Brain microvascular endothelial cell (primary cell): ENCODE results near the gene NAT8L.
A peak's percentile ranks its signal among the peaks of the same experiment; 100 is the strongest.

Experiments
- DNase-seq: peaks from one replicate; pipeline ENCODE4 v3.0.0-alpha.2; 2020
- H3K27ac ChIP-seq: fragments of 250-450 bp; sonication (Bioruptor Pico); 2 replicates; pipeline ENCODE4 v1.5.1; 2020; ENCODE audit warnings: mild to moderate bottlenecking, moderate library complexity
- H3K27me3 ChIP-seq: fragments of 250-450 bp; sonication (Bioruptor Pico); replicated peaks from 2 replicates; pipeline ENCODE4 v1.5.1; 2020; ENCODE audit warnings: mild to moderate bottlenecking
- H3K36me3 ChIP-seq: fragments of 250-450 bp; sonication (Bioruptor Pico); replicated peaks from 2 replicates; pipeline ENCODE4 v1.5.1; 2020; ENCODE audit warnings: mild to moderate bottlenecking
- H3K4me3 ChIP-seq: 2 replicates; pipeline ENCODE4 v1.5.1; 2011; ENCODE audit warnings: low read depth, mild to moderate bottlenecking, control low read depth, low read length, moderate library complexity
- CTCF ChIP-seq: IDR thresholded peaks from 2 replicates; pipeline ENCODE4 v1.5.1; 2011; ENCODE audit warnings: low read depth, mild to moderate bottlenecking, moderate library complexity, low read length, control low read depth, inconsistent platforms; ENCODE audit errors: missing control alignments
- in situ Hi-C: cut with HindIII; loops from 2 replicates; pipeline ENCODE4 v1.10.0; 2017; ENCODE audit warnings: low sequenced_read_pairs, low pct_ligation_motif_present

The NAT8L gene

GRCh38 chr4:2093265-2093664 is 34.1 kb downstream of the NAT8L start:
- Histone ChIP-seq H3K27ac (no peak overlapping the region), H3K27me3 (peaks cover 5% of the 10 kb centered on the region), H3K4me3 (no peak overlapping the region), H3K36me3 (no peaks in the 10 kb centered on the region)
- no peak for TF ChIP-seq CTCF
- in situ Hi-C loops: no loop called here
- DNase-seq: no peak

- TF ChIP-seq CTCF: no peak
- in situ Hi-C loops: no loop called here
- no peaks in the 10 kb centered on the region for H3K36me3 ChIP-seq
- DNase-seq: no peak
- peaks cover 5% of the 10 kb centered on the region for H3K27me3 ChIP-seq
- H3K4me3 ChIP-seq: no peak overlapping the region
- H3K27ac ChIP-seq: no peak overlapping the region
Observed at GRCh38 chr4:2094545-2094944, 35.4 kb downstream of the NAT8L start.

- DNase-seq: no peak
- no peaks in the 10 kb centered on the region for H3K36me3 ChIP-seq
- H3K4me3 ChIP-seq: no peak overlapping the region
- H3K27me3 ChIP-seq: peaks cover under 1% of the 10 kb centered on the region
- in situ Hi-C loops: no loop called here
- no peak for TF ChIP-seq CTCF
- H3K27ac ChIP-seq: no peak overlapping the region
Observed at GRCh38 chr4:2095236-2096072, 36.3 kb downstream of the NAT8L start.

- in situ Hi-C loops: no loop called here
- no peak for DNase-seq
- Histone ChIP-seq H3K27ac (no peak overlapping the region), H3K27me3 (no peaks in the 10 kb centered on the region), H3K4me3 (no peak overlapping the region), H3K36me3 (no peaks in the 10 kb centered on the region)
- no peak for TF ChIP-seq CTCF
Observed at GRCh38 chr4:2096073-2096609, 37.0 kb downstream of the NAT8L start.

GRCh38 chr4:2101346-2102044 is 42.4 kb downstream of the NAT8L start:
- Histone ChIP-seq H3K27me3 (no peaks in the 10 kb centered on the region), H3K4me3 (no peak overlapping the region), H3K36me3 (no peaks in the 10 kb centered on the region), H3K27ac (no peak overlapping the region)
- peak; percentile 6 for DNase-seq
- no peak for TF ChIP-seq CTCF
- in situ Hi-C loops: no loop called here
